ENCODE results near the gene ACOX2.

DNA sequence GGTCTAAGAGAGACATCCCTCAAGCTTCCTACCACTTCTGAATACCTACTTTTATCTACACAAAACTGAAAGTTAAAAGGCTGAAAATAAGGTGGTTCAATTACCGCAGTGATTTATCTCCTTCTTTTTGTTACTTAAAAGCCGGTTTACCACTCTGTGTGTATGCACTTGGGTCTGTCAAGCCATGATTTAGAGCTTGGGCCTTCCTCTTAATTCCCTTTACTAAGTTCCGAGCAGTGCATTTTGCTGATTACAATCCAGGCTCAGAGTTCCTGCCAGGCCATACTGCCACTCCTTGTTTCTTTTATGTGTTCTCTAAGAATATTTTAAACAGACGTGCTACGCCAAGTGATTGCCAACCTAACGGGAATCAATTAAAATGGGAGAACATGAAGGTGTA is 28.6 kb downstream of the ACOX2 start:
- TF ChIP-seq ZNF274 (IDR thresholded peaks at IDR 0.05; ENCODE audit: borderline replicate concordance, extremely low read depth, low read length) = no peak
- TF ChIP-seq POLR2A (IDR thresholded peaks at IDR 0.05; ENCODE audit: control extremely low read depth in 1 of 2, low read depth in 2 of 2, low read length in 2 of 2) = no peak
- no peak for TF ChIP-seq JUN (IDR thresholded peaks at IDR 0.05; ENCODE audit: low read depth, low read length)
- TF ChIP-seq EP300 (IDR thresholded peaks at IDR 0.05; ENCODE audit: borderline replicate concordance in 1 of 2, low read depth in 2 of 2, low read length in 2 of 2) = no peak
- no peak for TF ChIP-seq RAD21 (IDR thresholded peaks at IDR 0.05 in 1 of 2, conservative IDR thresholded peaks at IDR 0.05 in 1 of 2; ENCODE audit: low read depth in 2 of 2, low read length in 2 of 2)

Data from H1 (cell line).